NCI-H1436 (cell line): ENCODE data around the gene COA5.
"Not testable (repeated sequence)": the region's sequence is repeated elsewhere in the genome, so short reads cannot be mapped to it uniquely, and the experiment has no call there.

Source experiments
- DNase-seq: peaks from one replicate; lab custom pipeline; 2025; lab: John Stamatoyannopoulos, UW

Gene COA5

DNA sequence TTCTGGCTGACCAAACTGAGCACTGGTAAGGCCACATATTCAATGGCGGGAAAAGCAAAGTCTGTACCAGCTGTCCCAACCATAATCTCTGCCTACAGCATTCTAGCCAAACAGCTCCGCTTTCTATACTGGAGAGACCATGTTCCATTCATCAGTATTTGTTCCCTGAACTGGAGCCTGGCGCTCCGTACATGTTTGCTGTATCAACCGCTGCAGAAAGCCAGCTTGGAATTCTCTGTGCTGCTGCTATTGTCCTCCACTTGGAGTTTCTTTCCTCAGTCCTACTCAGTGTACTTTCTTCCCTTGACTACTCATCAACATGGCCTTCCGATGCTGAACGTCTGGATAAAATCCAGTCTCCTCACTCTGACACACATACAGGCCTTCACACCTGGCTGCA lies 1.9 kb downstream of the COA5 start:
- no peak for DNase-seq

GRCh38 chr2:98605076-98605475 lies 3.2 kb downstream of the COA5 start:
- no peak for DNase-seq

- no peak for DNase-seq
These were observed 3.8 kb downstream of the COA5 start for GRCh38 chr2:98604547-98604946.

DNA sequence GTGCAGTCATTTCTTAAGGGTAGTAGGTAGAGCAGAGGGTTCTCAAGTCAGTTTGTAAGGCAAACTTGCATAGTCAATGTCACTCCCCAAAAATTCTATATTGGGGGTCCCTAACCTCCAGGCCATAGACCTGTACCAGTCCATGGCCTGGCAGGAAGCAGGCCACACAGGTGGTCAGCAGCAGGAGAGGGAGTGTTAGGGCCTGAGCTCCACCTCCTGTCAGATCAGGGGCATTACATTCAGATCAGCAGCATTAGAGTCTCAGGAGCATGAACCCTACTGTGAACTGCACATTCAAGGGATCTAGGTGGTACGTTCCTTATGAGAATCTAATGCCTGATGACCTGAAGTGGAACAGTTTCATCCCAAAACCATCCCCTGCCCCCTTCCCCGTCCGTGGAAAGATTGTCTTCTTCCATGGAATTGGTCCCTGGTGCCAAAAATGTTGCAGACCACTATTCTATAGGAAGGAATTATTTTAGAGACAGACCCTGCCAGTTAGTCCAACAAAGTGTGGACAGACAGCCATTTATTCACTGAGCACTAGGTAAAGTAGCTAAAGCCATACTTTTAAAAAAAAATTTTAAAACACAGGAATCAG lies 6.7 kb downstream of the COA5 start:
- DNase-seq = peak; percentile 3

- DNase-seq = no peak
These were observed 9.4 kb downstream of the COA5 start for GRCh38 chr2:98598781-98599428.

DNA sequence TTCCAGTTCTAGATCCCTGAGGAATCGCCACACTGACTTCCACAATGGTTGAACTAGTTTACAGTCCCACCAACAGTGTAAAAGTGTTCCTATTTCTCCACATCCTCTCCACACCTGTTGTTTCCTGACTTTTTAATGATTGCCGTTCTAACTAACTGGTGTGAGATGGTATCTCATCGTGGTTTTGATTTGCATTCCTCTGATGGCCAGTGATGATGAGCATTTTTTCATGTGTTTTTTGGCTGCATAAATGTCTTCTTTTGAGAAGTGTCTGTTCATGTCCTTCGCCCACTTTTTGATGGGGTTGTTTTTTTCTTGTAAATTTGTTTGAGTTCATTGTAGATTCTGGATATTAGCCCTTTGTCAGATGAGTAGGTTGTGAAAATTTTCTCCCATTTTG lies 13.6 kb downstream of the COA5 start:
- DNase-seq = not testable (repeated sequence)

DNA sequence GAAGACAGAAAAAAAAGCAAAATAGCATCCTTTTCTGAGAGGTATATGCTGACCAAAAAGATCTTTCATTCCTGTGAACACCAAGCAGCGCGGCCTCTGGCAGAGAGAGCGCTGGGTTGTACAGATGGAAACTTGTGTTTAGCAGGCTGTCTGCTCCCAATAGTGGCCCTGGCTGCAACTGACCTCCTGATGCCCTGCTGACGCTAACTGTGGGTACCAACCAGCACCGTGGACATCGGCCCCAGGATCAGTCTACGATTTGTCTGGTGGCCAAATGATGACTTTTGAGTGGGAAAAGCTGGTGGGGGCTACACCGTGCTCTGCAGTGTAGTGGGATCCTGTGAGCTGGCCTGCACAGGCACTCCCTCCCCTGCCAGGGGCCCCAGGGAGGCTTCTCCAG lies 15.7 kb downstream of the COA5 start:
- no peak for DNase-seq

- no peak for DNase-seq
These were observed 18.8 kb downstream of the COA5 start for GRCh38 chr2:98589489-98589888.

DNA sequence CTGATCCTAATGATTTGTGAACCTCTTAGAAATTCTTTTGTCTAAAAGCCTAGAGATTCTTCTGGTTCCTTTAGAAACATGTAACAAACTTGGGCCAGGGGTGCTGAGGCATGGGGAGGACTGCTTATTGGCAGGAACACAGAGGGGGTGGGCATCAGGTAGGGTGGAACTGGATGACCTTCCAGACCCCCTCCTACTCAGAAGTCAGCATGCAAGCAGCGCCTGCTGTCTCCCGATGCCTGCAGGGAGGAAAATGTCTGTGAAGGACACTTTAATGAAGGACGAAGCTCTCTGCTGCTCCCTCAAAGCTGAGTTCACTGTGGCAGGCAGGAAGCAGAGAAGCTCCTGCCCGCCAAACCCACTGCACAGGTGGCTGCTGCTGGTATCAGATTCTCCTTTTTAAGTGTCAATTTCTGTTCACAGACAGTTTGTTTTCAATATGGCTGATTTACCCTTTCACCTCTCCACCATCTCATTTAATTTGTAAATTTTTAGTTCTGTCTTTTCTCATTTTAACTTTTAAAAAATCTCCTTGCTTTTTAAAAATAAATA lies 19.4 kb downstream of the COA5 start:
- no peak for DNase-seq

- no peak for DNase-seq
These were observed 21.7 kb downstream of the COA5 start for GRCh38 chr2:98586551-98587140.

GRCh38 chr2:98585386-98585785 lies 22.9 kb downstream of the COA5 start:
- no peak for DNase-seq

DNA sequence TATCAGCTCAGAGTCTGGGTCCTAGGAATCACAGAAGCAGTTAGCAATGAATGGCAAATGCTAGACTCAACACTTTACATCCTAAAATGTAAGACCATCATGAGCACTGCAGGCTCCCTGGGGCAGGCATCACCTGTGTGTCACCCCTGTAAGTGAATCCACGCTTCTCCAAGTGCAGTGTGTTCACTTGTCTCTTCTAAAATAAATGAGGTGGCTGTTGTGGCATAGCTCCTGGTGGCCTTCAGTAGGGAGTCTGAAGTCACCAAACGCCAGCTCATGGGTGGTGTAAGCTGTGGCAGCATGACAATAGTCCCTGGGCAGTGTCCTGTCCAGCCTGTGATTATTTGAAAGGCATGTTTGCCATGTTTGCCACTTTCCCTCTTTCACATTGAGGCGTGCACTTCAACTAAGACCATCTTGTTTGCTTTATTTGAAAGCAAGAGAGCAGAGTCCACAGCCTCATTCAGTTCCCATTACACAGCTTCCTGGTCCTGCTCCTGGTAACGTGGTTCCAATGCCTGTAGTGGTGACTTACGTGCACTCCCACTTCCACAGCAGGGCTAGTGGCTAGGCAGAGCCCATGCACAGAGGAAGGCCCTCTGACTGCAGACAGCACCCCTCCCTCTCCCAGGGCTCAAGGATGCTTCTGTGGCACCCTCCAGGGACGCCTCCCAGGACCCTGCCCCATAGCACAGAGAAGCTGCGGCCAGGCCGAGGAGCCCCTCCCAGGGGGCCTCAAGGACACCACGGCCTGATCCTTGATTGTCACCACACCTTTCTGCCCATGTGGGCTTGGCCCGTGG lies 24.3 kb downstream of the COA5 start:
- DNase-seq = no peak

GRCh38 chr2:98583276-98583675 lies 25.0 kb downstream of the COA5 start:
- DNase-seq = no peak

DNA sequence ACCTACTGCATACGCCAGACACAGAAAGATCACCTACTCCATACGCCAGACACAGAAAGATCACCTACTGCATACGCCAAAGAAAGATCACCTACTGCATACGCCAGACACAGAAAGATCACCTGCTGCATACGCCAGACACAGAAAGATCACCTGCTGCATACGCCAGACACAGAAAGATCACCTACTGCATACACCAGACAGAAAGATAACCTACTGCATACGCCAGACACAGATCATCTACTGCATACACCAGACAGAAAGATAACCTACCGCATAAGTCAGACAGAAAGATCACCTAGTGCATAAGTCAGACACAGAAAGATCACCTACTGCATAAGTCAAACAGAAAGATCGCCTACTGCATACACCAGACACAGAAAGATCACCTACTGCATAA lies 25.8 kb downstream of the COA5 start:
- DNase-seq = no peak

GRCh38 chr2:98580656-98581284 lies 27.5 kb downstream of the COA5 start:
- no peak for DNase-seq

DNA sequence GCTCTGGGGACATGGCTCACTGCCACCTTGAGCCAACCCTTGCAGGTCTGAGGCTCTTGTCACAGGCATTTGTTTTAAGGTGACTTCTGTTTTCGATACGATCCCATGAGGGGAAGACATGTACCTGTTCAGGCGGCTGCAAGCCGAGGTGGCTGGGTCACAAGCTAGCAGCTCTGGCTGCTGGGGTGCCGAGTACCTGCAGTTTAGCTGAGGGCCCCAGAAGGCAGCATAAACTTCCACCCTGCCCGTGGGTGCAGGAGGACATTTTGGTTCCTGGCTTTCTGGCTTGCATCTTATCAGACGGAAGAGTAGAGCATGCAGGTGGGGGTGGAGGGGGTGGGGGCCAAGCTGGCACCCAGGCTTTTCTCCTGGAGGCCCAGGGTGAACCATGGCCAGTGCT lies 28.4 kb downstream of the COA5 start:
- DNase-seq = no peak

GRCh38 chr2:98578231-98578630 lies 30.1 kb downstream of the COA5 start:
- no peak for DNase-seq

DNA sequence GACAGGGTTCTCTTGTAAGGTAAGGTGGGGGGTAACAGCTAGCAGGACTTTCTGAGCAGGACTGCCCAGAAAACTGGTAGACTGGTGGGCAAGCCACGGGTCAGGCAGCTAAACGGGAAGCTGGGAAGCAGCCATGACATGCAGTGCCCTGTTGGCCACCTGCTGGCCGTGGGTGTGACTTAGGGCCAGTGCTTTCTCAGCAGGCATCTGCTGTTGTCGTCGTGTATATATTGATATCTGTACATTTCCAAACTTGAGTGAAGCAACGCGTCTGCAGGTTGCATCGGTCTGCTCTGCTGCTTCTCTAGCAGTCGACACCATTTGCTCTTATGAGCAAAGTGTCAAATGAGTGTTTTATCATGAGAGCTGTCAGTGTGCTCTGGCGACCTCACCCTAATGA lies 31.0 kb downstream of the COA5 start:
- DNase-seq = no peak

DNA sequence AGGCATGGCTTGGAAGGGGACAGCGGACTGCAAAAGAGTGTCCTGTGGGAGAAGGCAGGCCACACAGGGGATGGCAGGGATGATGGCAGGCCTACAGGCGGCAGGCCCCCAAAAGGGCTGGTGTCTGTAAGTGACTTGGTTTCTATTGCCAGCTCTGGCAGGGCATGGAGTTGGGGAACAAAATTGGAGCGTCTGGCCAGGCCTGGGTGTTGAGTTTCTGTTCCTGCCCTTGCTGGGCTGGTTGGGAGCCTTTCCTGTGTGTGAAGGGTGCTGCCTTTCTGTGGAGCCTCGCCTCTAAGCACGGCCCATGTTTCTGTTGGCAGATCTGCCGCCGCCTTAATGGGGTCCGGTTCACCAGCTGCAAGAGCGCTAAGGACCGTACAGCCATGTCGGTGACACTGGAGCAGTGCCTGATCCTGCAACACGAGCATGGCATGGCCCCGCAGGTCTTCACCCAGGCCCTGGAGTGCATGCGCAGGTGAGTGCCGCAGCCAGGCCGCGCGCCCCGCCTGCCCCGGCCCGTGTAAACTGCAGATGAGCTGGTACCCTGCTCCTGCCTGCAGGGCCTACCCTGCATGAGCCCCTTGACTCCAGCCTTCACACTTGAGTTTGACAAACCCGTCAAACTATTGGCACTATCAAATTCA lies 31.5 kb downstream of the COA5 start:
- no peak for DNase-seq

- no peak for DNase-seq
These were observed 34.9 kb downstream of the COA5 start for GRCh38 chr2:98573426-98573825.

DNA sequence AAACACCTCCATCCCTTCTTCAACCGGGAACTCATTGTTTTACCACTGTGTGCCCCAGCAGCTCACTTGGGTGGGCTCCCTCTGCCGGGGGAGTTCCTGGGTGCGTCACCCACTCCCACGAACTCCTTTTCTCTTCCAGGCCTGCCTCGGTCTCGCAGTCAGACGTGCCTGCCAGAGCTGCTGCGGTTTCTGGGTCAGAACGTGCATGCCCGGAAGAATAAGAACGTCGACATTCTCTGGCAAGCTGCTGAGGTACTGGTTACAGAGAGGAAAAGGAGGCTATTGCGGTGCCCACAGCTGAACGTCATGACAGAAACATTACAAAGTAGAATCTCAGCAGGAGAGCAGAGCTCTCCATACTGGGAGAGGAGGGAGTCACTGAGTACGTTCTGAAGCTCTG lies 35.6 kb downstream of the COA5 start:
- DNase-seq = no peak

- no peak for DNase-seq
These were observed 36.1 kb downstream of the COA5 start for GRCh38 chr2:98572211-98572610.
